GM19351 (cell line): ENCODE data around the gene SOWAHA.
"Not testable (repeated sequence)": the region's sequence is repeated elsewhere in the genome, so short reads cannot be mapped to it uniquely, and the experiment has no call there.

Experiments used
- ATAC-seq: cut with Tn5 transposase; IDR thresholded peaks from one replicate; pipeline ENCODE4 v1.9.1; 2021; ENCODE audit warnings: mild to moderate bottlenecking, moderate library complexity; ENCODE audit not compliant: unreplicated experiment

Gene SOWAHA

GRCh38 chr5:132806804-132807162, 6.3 kb upstream of the SOWAHA start:
- not testable (repeated sequence) for ATAC-seq

DNA sequence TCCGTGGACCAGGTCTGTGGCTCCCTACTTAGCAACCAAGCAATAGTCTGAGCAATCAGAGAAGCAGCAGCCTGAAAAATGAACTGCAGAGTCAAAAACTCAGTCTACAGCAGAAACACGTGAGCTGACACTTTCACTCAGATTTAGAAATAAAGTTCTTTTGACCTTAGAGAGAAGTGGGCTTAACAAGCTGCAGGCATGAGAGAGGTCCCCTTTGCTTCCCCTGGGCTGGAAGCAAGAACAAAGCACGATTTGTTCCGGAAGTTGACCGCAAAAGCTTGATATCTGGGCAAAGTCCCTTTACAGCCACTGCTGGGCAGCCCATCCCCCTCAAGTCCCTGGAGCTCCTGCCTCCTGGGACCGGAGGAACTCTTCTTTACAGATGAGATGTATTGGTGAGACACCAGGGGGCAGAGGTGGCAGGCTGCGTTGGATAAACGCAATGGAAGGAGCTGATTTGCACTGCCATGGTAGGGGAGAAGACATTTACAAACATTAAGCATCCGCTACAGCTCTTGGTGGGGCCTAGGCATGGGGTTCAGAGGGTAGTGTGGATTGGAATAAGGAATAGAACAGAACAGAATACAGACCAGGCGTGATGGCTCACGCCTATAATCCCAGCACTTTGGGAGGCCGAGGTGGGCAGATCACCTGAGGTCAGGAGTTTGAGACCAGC, 5.8 kb upstream of the SOWAHA start:
- ATAC-seq, result no peak

DNA sequence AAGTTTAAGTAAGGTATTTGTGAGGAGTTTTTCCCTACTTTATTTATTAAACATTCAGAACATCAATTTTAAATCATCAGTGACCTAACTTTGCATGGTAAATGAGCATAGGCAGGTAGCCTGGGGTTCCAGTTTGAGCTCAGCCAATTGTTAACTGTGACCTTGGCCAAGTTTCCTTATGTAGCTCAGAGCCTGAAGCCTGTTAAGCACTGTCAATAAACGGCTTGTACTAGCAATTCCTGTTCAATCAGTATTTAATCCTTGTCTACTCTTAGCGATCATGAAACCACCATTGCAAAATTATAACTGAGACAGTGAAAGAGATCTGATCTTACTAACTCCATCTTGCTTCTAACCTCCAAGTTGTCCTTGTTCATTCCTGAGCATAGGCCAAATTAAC, 4.7 kb upstream of the SOWAHA start:
- ATAC-seq, result no peak

- ATAC-seq, result no peak
Measured at GRCh38 chr5:132808866-132809265, 4.2 kb upstream of the SOWAHA start.

DNA sequence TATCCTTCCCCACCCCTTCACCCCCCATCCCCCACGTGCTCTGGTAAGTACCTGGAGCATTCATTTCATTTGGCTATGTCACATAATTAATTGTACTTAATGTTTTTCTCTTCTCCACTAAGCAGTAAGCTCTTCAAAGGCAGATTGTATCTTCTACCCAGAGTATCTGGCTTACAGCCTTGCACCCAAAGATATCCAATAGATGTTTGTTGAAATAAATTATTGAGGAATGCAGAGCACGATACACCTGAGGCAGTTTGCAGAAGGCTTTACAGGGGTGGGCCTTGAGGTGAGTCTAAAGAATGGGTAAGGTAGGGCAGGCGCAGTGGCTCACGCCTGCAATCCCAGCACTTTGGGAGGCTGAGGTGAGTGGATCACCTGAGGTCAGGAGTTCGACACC, 2.5 kb upstream of the SOWAHA start:
- ATAC-seq, result no peak

- no peak for ATAC-seq
Measured at GRCh38 chr5:132812123-132812765, 858 bp upstream of the SOWAHA start.

DNA sequence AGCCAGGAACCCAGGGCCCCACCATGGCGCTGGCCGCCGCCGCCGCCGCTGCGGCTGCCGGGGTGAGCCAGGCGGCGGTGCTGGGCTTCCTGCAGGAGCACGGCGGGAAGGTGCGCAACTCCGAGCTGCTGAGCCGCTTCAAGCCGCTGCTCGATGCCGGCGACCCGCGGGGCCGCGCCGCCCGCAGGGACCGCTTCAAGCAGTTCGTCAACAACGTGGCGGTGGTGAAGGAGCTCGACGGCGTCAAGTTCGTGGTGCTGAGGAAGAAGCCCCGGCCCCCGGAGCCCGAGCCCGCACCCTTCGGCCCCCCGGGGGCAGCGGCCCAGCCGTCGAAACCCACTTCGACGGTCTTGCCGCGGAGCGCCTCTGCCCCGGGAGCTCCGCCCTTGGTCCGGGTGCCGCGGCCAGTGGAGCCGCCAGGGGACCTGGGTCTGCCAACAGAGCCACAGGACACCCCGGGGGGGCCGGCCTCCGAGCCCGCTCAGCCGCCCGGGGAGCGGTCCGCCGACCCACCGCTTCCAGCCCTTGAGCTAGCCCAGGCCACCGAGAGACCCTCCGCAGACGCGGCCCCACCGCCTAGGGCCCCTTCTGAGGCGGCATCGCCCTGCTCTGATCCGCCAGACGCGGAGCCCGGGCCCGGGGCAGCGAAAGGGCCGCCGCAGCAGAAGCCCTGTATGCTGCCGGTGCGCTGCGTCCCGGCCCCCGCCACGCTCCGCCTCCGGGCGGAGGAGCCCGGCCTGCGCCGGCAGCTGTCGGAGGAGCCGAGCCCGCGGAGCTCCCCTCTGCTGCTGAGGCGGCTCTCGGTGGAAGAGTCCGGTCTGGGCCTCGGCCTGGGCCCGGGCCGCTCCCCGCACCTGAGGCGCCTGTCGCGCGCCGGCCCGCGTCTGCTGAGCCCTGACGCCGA, 749 bp downstream of the SOWAHA start:
- ATAC-seq, result no peak

- no peak for ATAC-seq
Measured at GRCh38 chr5:132814503-132815294, 1.6 kb downstream of the SOWAHA start.

DNA sequence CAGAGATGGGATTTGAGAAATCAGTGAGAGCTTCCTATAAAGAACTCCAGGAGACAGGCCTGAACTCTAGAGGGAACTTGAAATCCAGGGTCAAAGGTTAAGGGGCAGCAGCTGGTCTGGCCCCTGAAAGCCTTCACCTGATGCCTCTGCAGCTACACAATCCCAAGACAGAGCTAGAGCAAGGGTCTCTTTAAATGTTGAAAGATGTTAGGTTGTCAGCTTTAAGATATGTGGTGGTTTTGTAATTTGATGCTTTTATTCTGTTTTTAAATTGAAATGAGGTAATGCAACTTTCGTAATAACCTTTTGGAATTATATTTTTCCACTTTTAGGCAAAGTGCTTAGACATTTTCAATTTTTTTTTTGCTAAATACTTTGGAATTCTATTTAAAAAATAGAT, 2.4 kb downstream of the SOWAHA start:
- ATAC-seq, result no peak

DNA sequence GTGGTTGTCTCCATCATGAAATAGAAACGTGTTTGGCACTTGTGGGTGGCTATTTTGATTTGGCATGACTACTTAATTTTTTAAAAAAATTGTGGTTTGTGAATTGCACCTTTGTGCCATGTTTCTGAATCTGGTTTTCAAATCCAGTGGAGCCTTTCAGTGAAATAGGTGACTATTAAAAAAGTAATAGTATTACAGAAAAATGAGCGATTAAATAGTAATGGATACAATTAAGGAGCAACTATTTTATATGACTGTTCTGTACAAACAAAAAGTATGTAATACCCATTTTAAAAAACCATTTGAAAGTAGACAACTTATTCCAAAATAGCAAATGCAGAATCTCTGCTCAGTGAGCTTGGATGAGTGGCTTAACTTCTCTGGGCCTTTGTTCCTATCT, 3.0 kb downstream of the SOWAHA start:
- no peak for ATAC-seq

DNA sequence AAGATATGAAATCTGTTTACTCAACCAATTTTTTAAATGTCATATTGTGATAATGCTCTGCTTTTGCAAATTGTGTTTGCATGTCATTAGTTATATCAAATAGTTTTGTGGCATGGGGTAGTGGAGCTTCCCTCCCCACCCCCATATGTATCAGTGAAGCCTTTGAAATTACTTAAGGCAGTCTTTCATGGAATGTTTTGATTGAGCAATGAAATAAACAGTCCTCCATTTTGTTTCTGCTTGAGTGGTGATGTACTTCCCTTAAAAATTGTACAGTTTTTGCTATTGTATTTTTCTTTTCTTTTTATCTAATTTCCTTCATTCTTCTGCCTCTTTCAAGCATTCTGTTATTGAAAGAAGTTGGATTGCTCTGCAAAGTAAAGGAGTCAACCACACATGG, 3.5 kb downstream of the SOWAHA start:
- no peak for ATAC-seq

DNA sequence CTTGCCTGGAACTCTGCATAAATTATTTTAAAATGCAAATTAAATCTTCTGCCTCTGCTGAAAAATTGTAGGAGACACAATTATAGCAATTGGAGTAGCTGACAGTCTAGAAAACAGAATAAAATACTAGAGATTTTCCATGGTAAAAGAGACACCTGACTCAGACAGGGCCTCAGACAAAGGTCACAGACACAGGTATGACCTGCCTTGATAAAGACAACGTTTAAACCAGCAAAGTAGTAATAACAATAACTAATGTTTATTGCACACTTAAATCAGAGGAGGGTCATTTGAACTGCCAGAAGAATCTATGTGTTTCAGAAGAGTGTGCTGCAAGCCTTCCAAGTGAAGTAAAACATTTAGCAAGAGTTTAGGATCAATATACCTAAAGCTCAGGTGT, 3.9 kb downstream of the SOWAHA start:
- ATAC-seq, result no peak

DNA sequence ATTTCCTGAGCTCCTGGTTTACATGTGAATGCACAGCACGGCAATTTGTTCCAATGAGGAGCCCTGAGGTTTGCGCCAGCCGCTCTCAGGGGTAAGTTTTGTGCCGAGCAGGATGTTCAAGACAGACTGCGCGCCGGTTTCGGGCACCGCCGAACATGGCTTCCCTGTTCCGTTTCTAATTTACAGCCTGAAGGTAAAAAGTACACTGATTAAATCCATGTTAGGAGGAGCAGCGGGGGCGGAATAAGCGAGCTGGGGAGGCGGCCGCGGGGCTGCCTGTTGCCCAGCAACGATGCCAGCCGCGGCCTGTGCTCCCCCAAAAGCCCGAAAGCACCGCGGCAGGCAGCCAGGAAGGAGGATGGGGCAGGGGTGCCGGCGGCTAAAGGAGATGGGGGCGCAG, 6.4 kb downstream of the SOWAHA start:
- no peak for ATAC-seq

DNA sequence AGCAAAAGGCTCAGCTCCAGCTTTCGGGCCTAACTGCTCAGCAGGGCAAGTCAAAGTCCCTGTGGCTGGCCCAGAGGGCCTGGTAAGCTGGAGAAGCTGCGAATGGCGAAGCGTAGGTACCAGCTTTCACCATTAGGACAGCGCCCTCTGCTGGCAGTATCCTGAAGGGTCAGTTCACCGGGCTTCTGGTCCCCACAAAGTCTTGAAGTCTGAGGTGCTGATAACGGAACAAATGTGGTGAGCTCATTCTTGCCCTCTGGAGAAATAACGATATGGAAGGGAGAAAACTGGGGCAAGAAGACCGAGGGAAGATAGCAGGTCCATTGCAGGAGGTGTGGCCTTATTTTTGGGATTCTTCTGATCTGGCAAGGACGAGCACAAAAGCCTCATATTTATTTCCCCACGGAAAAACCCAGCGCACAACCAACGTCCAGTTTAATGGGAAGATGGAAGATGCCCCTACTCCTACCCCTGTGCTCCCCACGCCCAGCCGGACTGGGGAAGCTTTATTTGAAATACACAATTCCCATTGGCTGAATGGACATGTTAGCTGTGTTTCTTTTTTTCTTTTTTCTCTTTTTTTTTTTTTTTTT, 7.2 kb downstream of the SOWAHA start:
- ATAC-seq, result peak; percentile 88

- no peak for ATAC-seq
Measured at GRCh38 chr5:132821350-132821749, 8.2 kb downstream of the SOWAHA start.

- ATAC-seq, result no peak
Measured at GRCh38 chr5:132821791-132822190, 8.7 kb downstream of the SOWAHA start.

DNA sequence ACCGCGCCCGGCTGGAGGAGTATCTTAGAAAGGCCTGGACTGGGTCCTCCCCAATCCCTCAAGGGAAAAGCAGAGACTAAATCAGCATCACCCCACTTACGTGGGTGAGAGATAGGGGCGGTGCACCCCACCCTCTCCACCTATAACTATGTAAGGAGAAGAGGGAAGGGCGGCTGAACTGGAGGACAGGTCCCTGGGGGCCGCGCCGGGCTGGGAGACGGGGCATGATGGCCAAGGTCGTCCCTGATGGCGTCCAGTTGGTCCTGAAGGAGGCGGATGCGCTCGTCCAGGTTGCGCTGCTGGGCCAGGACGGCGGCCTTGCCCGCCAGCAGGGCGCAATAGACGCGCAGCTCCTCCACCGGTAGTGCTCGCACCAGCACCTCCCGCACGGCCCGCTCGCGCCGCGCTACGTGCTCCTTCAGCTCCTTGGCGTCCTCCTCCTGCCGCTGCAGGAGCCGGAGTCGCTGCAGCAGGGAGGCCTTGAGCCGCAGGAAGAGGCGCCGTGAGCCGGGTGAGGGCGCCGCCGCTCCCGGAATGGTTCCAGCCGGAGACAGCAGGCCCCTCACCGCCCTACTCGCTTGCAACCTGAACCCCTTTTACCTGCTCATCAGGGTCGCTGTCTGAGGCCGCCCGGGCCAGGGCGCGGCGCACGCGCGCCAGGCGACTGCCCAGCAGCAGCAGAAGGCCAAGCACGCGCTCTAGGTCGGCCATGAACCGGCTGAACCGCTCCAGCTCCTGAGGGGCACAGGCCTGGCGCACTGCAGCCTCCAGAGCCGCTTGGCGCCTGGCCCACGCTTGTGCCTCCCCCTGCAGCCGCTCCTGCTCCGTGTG, 9.8 kb downstream of the SOWAHA start:
- ATAC-seq, result no peak

- ATAC-seq, result no peak
Measured at GRCh38 chr5:132823481-132824050, 10.5 kb downstream of the SOWAHA start.

DNA sequence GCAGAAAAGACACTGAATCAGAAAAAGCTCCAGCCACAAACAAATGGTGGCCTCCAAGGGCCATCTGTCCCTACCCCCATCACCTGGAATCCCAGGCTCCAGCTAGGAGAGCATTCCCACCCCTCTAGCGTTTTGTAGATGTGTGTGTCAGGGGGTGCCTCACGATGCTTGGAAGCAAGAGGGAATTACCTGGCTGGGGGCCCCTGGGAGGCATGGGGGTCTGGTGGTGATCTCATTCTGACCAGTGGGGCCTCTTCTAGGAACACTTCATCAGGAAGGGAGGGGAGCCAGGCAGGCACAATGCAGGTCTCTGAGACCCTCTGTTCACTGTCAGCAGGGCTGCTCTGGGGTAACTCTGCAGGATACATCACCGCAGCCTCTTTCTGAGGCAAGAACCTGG, 11.3 kb downstream of the SOWAHA start:
- no peak for ATAC-seq
